Loucy (cell line): ENCODE data around the gene CUEDC1.

ENCODE experiments used
- H2AFZ ChIP-seq: fragments of 200-600 bp; sonication (generic); 2 replicates; pipeline ENCODE4 v1.6.0; 2016; ENCODE audit warnings: antibody characterized with exemption, mild to moderate bottlenecking, low read length, moderate library complexity
- H3F3A ChIP-seq: fragments of 200-600 bp; 2 replicates; pipeline ENCODE4 v1.6.0; 2016; ENCODE audit warnings: antibody characterized with exemption, low read depth, mild to moderate bottlenecking
- H3K27me3 ChIP-seq: fragments of 200-600 bp; sonication (generic); 2 replicates; pipeline ENCODE4 v1.6.1; 2014; ENCODE audit warnings: low read length, mild to moderate bottlenecking; ENCODE audit not compliant: insufficient read depth, poor library complexity, severe bottlenecking
- H3K36me3 ChIP-seq: fragments of 200-600 bp; sonication (generic); 2 replicates; pipeline ENCODE4 v1.6.1; 2016; ENCODE audit warnings: low read length; ENCODE audit not compliant: insufficient read depth
- H3K4me1 ChIP-seq: fragments of 200-600 bp; sonication (generic); 2 replicates; pipeline ENCODE4 v1.5.1; 2014; ENCODE audit warnings: low read length, mild to moderate bottlenecking; ENCODE audit not compliant: insufficient read depth, poor library complexity, severe bottlenecking
- H3K4me2 ChIP-seq: fragments of 200-600 bp; sonication (generic); 2 replicates; pipeline ENCODE4 v1.6.0; 2014; ENCODE audit warnings: antibody characterized with exemption, low read length, low read depth, mild to moderate bottlenecking; ENCODE audit not compliant: poor library complexity, severe bottlenecking
- H3K4me3 ChIP-seq: fragments of 200-600 bp; sonication (generic); 2 replicates; pipeline ENCODE4 v1.5.1; 2014; ENCODE audit warnings: low read length, mild to moderate bottlenecking, mixed read lengths; ENCODE audit not compliant: poor library complexity, severe bottlenecking
- H3K79me2 ChIP-seq: fragments of 200-600 bp; sonication (generic); 2 replicates; pipeline ENCODE4 v1.6.1; 2014; ENCODE audit warnings: low read length; ENCODE audit not compliant: insufficient read depth
- H3K9ac ChIP-seq: fragments of 200-600 bp; sonication (generic); 2 replicates; pipeline ENCODE4 v1.6.0; 2014; ENCODE audit warnings: mild to moderate bottlenecking, low read depth, low read length, moderate library complexity; ENCODE audit not compliant: poor library complexity, severe bottlenecking
- H3K9me2 ChIP-seq: fragments of 200-600 bp; sonication (generic); replicated peaks from 2 replicates; pipeline ENCODE4 v1.6.1; 2016; ENCODE audit warnings: low read depth, low read length, mixed read lengths
- H3K9me3 ChIP-seq: fragments of 200-600 bp; sonication (generic); 2 replicates; pipeline ENCODE4 v1.6.1; 2014; ENCODE audit warnings: mild to moderate bottlenecking, antibody characterized with exemption, low read length, low read depth; ENCODE audit not compliant: insufficient read depth
- H4K20me1 ChIP-seq: fragments of 200-600 bp; sonication (generic); 2 replicates; pipeline ENCODE4 v1.6.0; 2014; ENCODE audit warnings: antibody characterized with exemption, low read length, mild to moderate bottlenecking; ENCODE audit not compliant: insufficient read depth, poor library complexity, severe bottlenecking
- EZH2phosphoT487 ChIP-seq: fragments of 200-600 bp; IDR thresholded peaks from 2 replicates; pipeline ENCODE4 v1.6.1; 2018; ENCODE audit warnings: antibody characterized with exemption, mild to moderate bottlenecking, moderate library complexity, borderline replicate concordance
- TF ChIP-seq, protein P1 (sequence below): fragments of 200-600 bp; sonication (generic); conservative IDR thresholded peaks from 2 replicates; pipeline ENCODE4 v1.5.1; 2014; ENCODE audit warnings: mild to moderate bottlenecking, antibody characterized with exemption, low read length

The CUEDC1 gene

DNA sequence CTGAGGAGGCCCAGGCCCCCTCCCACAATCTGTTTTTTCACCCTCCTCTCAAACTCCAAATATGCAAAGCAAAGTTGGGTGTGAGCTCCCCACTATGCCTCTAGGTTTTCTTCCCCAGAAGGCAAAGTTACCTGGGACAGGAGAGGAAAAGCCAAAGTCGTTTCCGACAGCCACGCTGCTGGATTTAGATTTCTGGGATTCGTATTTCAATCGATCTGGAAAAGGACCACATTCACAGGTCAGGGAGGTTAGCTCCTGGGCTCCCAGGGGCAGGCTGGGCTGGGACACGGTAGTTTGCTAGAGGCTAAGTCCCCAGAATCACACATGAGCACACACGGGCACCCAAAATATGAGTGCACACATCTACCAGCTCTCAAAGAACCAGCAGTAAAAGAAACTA lies 84.1 kb downstream of the CUEDC1 start:
- Histone ChIP-seq H3K36me3 (no peaks in the 10 kb centered on the region), H3K27me3 (no peaks in the 10 kb centered on the region), H3K9ac (no peak overlapping the region), H3K9me3 (no peaks in the 10 kb centered on the region), H3K4me2 (no peak overlapping the region), H3K79me2 (no peaks in the 10 kb centered on the region), H2AFZ (no peak overlapping the region), H3F3A (no peaks in the 10 kb centered on the region), H4K20me1 (no peaks in the 10 kb centered on the region), H3K9me2 (no peaks in the 10 kb centered on the region), H3K4me1 (peaks cover 78% of the 10 kb centered on the region), H3K4me3 (no peak overlapping the region)
- TF ChIP-seq EZH2phosphoT487: no peak
- TF ChIP-seq, protein P1, sequence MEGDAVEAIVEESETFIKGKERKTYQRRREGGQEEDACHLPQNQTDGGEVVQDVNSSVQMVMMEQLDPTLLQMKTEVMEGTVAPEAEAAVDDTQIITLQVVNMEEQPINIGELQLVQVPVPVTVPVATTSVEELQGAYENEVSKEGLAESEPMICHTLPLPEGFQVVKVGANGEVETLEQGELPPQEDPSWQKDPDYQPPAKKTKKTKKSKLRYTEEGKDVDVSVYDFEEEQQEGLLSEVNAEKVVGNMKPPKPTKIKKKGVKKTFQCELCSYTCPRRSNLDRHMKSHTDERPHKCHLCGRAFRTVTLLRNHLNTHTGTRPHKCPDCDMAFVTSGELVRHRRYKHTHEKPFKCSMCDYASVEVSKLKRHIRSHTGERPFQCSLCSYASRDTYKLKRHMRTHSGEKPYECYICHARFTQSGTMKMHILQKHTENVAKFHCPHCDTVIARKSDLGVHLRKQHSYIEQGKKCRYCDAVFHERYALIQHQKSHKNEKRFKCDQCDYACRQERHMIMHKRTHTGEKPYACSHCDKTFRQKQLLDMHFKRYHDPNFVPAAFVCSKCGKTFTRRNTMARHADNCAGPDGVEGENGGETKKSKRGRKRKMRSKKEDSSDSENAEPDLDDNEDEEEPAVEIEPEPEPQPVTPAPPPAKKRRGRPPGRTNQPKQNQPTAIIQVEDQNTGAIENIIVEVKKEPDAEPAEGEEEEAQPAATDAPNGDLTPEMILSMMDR: no peak

DNA sequence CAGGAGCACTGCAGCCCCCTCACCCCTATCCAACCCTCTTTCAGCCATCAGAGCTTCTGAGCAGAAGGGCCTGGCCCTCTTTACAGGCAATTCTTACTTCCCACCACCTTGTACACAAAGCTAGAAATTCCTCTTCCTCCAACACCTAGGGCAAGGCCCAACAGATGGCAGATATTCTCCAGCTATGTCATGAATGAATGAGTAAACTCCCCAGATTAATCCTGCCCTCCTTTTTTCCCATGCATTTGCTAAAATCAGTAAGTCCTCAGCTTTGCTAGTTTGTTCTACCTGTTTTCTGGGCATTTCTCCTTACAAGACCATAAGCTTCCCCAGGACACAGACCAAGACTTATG lies 85.0 kb downstream of the CUEDC1 start:
- H3K4me3 ChIP-seq: no peak overlapping the region
- H3K9ac ChIP-seq: peak overlapping the region; percentile 6
- no peaks in the 10 kb centered on the region for H3K36me3 ChIP-seq
- no peak overlapping the region for H3K4me2 ChIP-seq
- H4K20me1 ChIP-seq: no peaks in the 10 kb centered on the region
- H3K4me1 ChIP-seq: peaks cover 69% of the 10 kb centered on the region
- no peaks in the 10 kb centered on the region for H3F3A ChIP-seq
- TF ChIP-seq, protein P1: no peak
- TF ChIP-seq EZH2phosphoT487: no peak
- H2AFZ ChIP-seq: no peak overlapping the region
- no peaks in the 10 kb centered on the region for H3K79me2 ChIP-seq
- H3K27me3 ChIP-seq: no peaks in the 10 kb centered on the region
- H3K9me3 ChIP-seq: no peaks in the 10 kb centered on the region
- H3K9me2 ChIP-seq: no peaks in the 10 kb centered on the region

DNA sequence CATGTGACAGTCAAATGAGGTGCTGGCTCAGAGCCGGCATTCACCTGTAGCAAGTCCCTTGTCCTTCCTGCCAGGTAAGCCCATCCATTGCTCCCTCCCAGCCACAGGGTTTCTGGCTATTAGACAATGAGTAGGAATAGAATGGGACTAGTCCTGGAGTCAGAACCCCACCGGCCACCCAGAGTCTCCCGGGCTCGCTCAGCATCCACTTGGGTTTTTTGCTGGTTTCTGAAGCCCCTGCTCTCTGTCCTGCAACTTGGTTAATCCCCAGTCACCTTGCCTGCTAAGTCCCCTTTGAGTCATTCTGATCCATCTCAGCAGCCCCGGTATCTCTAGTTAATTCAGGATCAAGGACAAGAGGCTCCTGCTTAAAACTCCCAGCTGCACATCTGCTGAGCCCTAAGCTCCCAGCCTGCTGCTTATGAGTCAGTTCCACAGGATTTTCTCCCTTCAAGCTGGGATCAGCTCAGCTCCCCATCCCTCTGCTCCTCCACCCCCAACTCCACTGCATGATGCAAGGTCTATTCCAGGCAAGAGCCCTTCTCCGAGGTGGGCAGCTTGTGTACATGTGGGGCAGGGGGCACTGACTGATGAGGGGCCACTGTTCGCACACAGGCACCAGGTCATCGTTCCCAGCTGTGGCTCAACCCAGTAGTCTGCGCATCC lies 85.5 kb downstream of the CUEDC1 start:
- no peaks in the 10 kb centered on the region for H3K9me3 ChIP-seq
- no peaks in the 10 kb centered on the region for H3K36me3 ChIP-seq
- peak overlapping the region; percentile 62 for H3K4me2 ChIP-seq
- H3K27me3 ChIP-seq: no peaks in the 10 kb centered on the region
- TF ChIP-seq EZH2phosphoT487: no peak
- TF ChIP-seq, protein P1: no peak
- peaks cover 64% of the 10 kb centered on the region for H3K4me1 ChIP-seq
- H3K9me2 ChIP-seq: no peaks in the 10 kb centered on the region
- no peak overlapping the region for H2AFZ ChIP-seq
- H3K4me3 ChIP-seq: no peak overlapping the region
- no peaks in the 10 kb centered on the region for H4K20me1 ChIP-seq
- H3K9ac ChIP-seq: peak overlapping the region; percentile 71
- H3F3A ChIP-seq: no peaks in the 10 kb centered on the region
- no peaks in the 10 kb centered on the region for H3K79me2 ChIP-seq
